ENCODE results near the gene HAPLN3.

DNA sequence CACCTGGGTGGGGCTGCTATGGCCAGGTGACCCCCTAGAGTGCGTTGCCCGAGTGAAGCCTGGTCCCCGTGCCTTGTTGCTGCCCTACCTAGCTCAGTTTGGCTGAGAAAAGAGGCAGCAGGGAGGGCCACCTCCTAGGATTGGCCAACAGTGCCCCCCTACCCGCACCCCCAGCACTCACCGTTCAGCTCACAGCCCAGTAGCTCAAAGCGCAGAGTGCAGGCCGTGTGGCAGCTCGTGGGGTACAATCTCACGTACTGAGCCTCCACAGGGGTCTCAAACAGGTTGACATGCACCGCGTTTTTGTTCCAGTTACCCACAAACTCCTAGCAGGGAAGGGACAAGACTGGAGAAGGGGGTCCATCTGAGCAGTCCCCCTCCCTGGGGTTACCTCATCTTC, 10.2 kb upstream of the HAPLN3 start:
- TF ChIP-seq, protein P1, sequence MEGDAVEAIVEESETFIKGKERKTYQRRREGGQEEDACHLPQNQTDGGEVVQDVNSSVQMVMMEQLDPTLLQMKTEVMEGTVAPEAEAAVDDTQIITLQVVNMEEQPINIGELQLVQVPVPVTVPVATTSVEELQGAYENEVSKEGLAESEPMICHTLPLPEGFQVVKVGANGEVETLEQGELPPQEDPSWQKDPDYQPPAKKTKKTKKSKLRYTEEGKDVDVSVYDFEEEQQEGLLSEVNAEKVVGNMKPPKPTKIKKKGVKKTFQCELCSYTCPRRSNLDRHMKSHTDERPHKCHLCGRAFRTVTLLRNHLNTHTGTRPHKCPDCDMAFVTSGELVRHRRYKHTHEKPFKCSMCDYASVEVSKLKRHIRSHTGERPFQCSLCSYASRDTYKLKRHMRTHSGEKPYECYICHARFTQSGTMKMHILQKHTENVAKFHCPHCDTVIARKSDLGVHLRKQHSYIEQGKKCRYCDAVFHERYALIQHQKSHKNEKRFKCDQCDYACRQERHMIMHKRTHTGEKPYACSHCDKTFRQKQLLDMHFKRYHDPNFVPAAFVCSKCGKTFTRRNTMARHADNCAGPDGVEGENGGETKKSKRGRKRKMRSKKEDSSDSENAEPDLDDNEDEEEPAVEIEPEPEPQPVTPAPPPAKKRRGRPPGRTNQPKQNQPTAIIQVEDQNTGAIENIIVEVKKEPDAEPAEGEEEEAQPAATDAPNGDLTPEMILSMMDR (IDR thresholded peaks at IDR 0.05; ENCODE audit: poor library complexity): no peak
- TF ChIP-seq EZH2 (IDR thresholded peaks at IDR 0.05; ENCODE audit: borderline replicate concordance): no peak
